H1 (cell line): ENCODE data around the gene ARL11. TPM values are rescaled to one million over a fixed set of nuclear protein-coding genes. Genes with fewer than 3 reads are reported as not detected.

Experiments used
- CTCF ChIA-PET: fragments of 300-600 bp; sonication (Branson Sonifier 250); formaldehyde crosslinking; loops from one replicate; lab custom pipeline; 2021; ENCODE audit not compliant: partially characterized antibody; lab: Charles Lee
- POLR2A ChIA-PET: fragments of 300-600 bp; sonication (Branson Sonifier 250); formaldehyde crosslinking; loops from one replicate; lab custom pipeline; 2021; ENCODE audit warnings: inconsistent platforms; ENCODE audit not compliant: partially characterized antibody; lab: Charles Lee
- DNase-seq, 2 experiments: peaks; one replicate each; pipeline versions ENCODE4 v3.0.0 to v3.0.0-alpha.2; 2010 to 2022; ENCODE audit warnings: low spot score in 2 of 2, low read depth in 1 of 2, mixed read lengths in 1 of 2
- FAIRE-seq: peaks from 2 replicates; lab custom pipeline; 2011; peaks lifted over from hg19 to GRCh38; lab: Jason Lieb, UNC
- H2AFZ ChIP-seq: 2 replicates; pipeline ENCODE4 v1.8.1; 2012; ENCODE audit warnings: low read length, inconsistent platforms
- H2AK5ac ChIP-seq: 2 replicates; pipeline ENCODE4 v1.6.1; 2013; ENCODE audit warnings: low read depth, low read length
- H2BK120ac ChIP-seq: replicated peaks from 2 replicates; pipeline ENCODE3; 2013; ENCODE audit warnings: low read depth, low read length, inconsistent platforms
- H2BK12ac ChIP-seq: 2 replicates; pipeline ENCODE4 v1.6.1; 2013; ENCODE audit warnings: low read depth, low read length
- H2BK15ac ChIP-seq: 2 replicates; pipeline ENCODE4 v1.6.1; 2013; ENCODE audit warnings: low read length
- H2BK20ac ChIP-seq: 2 replicates; pipeline ENCODE4 v1.6.1; 2013; ENCODE audit warnings: low read length
- H2BK5ac ChIP-seq: 2 replicates; pipeline ENCODE4 v1.6.1; 2013; ENCODE audit warnings: low read depth, low read length
- H3K14ac ChIP-seq: 2 replicates; pipeline ENCODE4 v1.6.1; 2013; ENCODE audit warnings: inconsistent platforms; ENCODE audit not compliant: insufficient read length
- H3K18ac ChIP-seq: 2 replicates; pipeline ENCODE4 v1.6.1; 2013; ENCODE audit warnings: low read length; ENCODE audit errors: extremely low read depth
- H3K23ac ChIP-seq: 2 replicates; pipeline ENCODE4 v1.6.1; 2013; ENCODE audit warnings: inconsistent platforms; ENCODE audit not compliant: insufficient read length
- H3K23me2 ChIP-seq: 2 replicates; pipeline ENCODE4 v1.6.1; 2013; ENCODE audit warnings: low read depth, low read length
- H3K27ac ChIP-seq: 2 replicates; pipeline ENCODE4 v1.6.1; 2011; ENCODE audit warnings: low read depth, low read length, inconsistent platforms
- H3K27me3 ChIP-seq, 4 experiments: replicated peaks in 1 of 4; 1 replicate in 1 of 4; 2 replicates in 3 of 4; pipeline versions ENCODE4 v1.6.1 to v1.8.1; 2011 to 2013; ENCODE audit warnings: low read length in 3 of 4, mild to moderate bottlenecking in 3 of 4, inconsistent platforms in 2 of 4, mixed read lengths in 2 of 4, moderate library complexity in 1 of 4; ENCODE audit not compliant: control insufficient read depth in 3 of 4, insufficient read depth in 3 of 4; ENCODE audit errors: extremely low read depth in 1 of 4
- H3K36me3 ChIP-seq, 4 experiments: 2 replicates each; pipeline versions ENCODE4 v1.6.1 to v1.8.1; 2011 to 2013; ENCODE audit warnings: mild to moderate bottlenecking in 4 of 4, low read length in 3 of 4, moderate library complexity in 2 of 4, control low read depth in 1 of 4, inconsistent platforms in 1 of 4; ENCODE audit not compliant: insufficient read depth in 4 of 4, control insufficient read depth in 2 of 4
- H3K4ac ChIP-seq: replicated peaks from 2 replicates; pipeline ENCODE3; 2013; ENCODE audit warnings: low read length, low read depth, mixed read lengths, inconsistent platforms; ENCODE audit not compliant: insufficient read length
- H3K4me1 ChIP-seq, 4 experiments: replicated peaks in 1 of 4; 1 replicate in 1 of 4; 2 replicates in 3 of 4; pipeline versions ENCODE4 v1.6.1 to v1.8.1; 2011 to 2013; ENCODE audit warnings: low read length in 3 of 4, inconsistent platforms in 2 of 4, mixed read lengths in 1 of 4; ENCODE audit not compliant: insufficient read depth in 4 of 4, control insufficient read depth in 3 of 4
- H3K4me2 ChIP-seq, 2 experiments: 2 replicates each; pipeline versions ENCODE4 v1.6.1 to v1.8.1; 2011 to 2013; ENCODE audit warnings: low read depth in 2 of 2, low read length in 2 of 2, control low read depth in 1 of 2, inconsistent platforms in 1 of 2, mild to moderate bottlenecking in 1 of 2; ENCODE audit not compliant: insufficient read depth in 1 of 2
- H3K4me3 ChIP-seq, 4 experiments: fragments of 200-600, 300-600 bp in 1 of 4; sonication (generic), shearing (Covaris generic), sonication (Bioruptor Twin) in 1 of 4; 2 replicates each; pipeline versions ENCODE4 v1.5.1 to v1.8.1; 2011 to 2016; ENCODE audit warnings: low read length in 4 of 4, low read depth in 3 of 4, control low read depth in 2 of 4, inconsistent platforms in 2 of 4, mild to moderate bottlenecking in 2 of 4, mixed read lengths in 1 of 4, moderate library complexity in 1 of 4; ENCODE audit not compliant: insufficient read depth in 2 of 4; ENCODE audit errors: extremely low read depth in 1 of 4
- H3K56ac ChIP-seq: replicated peaks from 2 replicates; pipeline ENCODE3; 2013; ENCODE audit warnings: low read depth, mild to moderate bottlenecking, mixed read lengths, low read length, inconsistent platforms; ENCODE audit not compliant: insufficient read length
- H3K79me1 ChIP-seq: 2 replicates; pipeline ENCODE4 v1.6.1; 2013; ENCODE audit warnings: low read depth, low read length, control low read depth
- H3K79me2 ChIP-seq, 2 experiments: 2 replicates each; pipeline versions ENCODE4 v1.6.1 to v1.8.1; 2012 to 2013; ENCODE audit warnings: low read length in 2 of 2, mild to moderate bottlenecking in 2 of 2, inconsistent platforms in 1 of 2; ENCODE audit not compliant: insufficient read depth in 2 of 2, control insufficient read depth in 1 of 2
- H3K9ac ChIP-seq, 4 experiments: replicated peaks in 1 of 4; 1 replicate in 1 of 4; 2 replicates in 3 of 4; pipeline versions ENCODE4 v1.6.1 to v1.8.1; 2011 to 2013; ENCODE audit warnings: low read depth in 3 of 4, low read length in 3 of 4, control low read depth in 2 of 4, mild to moderate bottlenecking in 2 of 4, moderate library complexity in 2 of 4, inconsistent platforms in 1 of 4; ENCODE audit errors: extremely low read depth in 1 of 4
- H3K9me3 ChIP-seq, 2 experiments: 2 replicates each; pipeline versions ENCODE4 v1.6.1 to v1.8.1; 2012 to 2013; ENCODE audit warnings: mild to moderate bottlenecking in 2 of 2, moderate library complexity in 2 of 2, control low read depth in 1 of 2, inconsistent platforms in 1 of 2, low read depth in 1 of 2, low read length in 1 of 2, mixed read lengths in 1 of 2; ENCODE audit not compliant: insufficient read depth in 2 of 2
- H4K20me1 ChIP-seq, 2 experiments: replicated peaks in 1 of 2; 2 replicates each; pipeline versions ENCODE3 to v1.8.1; 2011 to 2013; ENCODE audit warnings: inconsistent platforms in 2 of 2, low read length in 2 of 2, mild to moderate bottlenecking in 1 of 2; ENCODE audit not compliant: insufficient read depth in 2 of 2, control insufficient read depth in 1 of 2
- H4K5ac ChIP-seq: 2 replicates; pipeline ENCODE4 v1.6.1; 2013; ENCODE audit warnings: low read length, low read depth, mixed read lengths, inconsistent platforms; ENCODE audit not compliant: insufficient read length
- H4K8ac ChIP-seq: 2 replicates; pipeline ENCODE4 v1.8.0; 2013; ENCODE audit warnings: mild to moderate bottlenecking, moderate library complexity, low read length, inconsistent platforms; ENCODE audit not compliant: insufficient read depth; ENCODE audit errors: extremely low read depth
- H4K91ac ChIP-seq: replicated peaks from 2 replicates; pipeline ENCODE3; 2013; ENCODE audit warnings: low read length, mixed read lengths, inconsistent platforms; ENCODE audit not compliant: insufficient read length
- BACH1 ChIP-seq: IDR thresholded peaks from 2 replicates; pipeline ENCODE4 v1.6.1; 2012; ENCODE audit warnings: low read length, improper control_type of control experiment
- CREB1 ChIP-seq: IDR thresholded peaks from 2 replicates; pipeline ENCODE4 v1.6.1; 2012; ENCODE audit warnings: inconsistent platforms
- EGR1 ChIP-seq: IDR thresholded peaks from 2 replicates; pipeline ENCODE4 v1.6.1; 2011; ENCODE audit warnings: low read depth, low read length, borderline replicate concordance
- EP300 ChIP-seq, 2 experiments: IDR thresholded peaks; 1 replicate in 1 of 2; 2 replicates in 1 of 2; pipeline ENCODE4 v1.6.1; 2011 to 2012; ENCODE audit warnings: low read depth in 2 of 2, low read length in 2 of 2, mild to moderate bottlenecking in 2 of 2, borderline replicate concordance in 1 of 2, inconsistent platforms in 1 of 2, moderate library complexity in 1 of 2
- HDAC6 ChIP-seq: IDR thresholded peaks from one replicate; pipeline ENCODE4 v1.7.1; 2012; ENCODE audit warnings: low read depth, mild to moderate bottlenecking, inconsistent platforms, low read length, moderate library complexity
- NRF1 ChIP-seq: IDR thresholded peaks from 2 replicates; pipeline ENCODE4 v1.6.1; 2011; ENCODE audit warnings: mild to moderate bottlenecking, low read depth, low read length, improper control_type of control experiment
- PHF8 ChIP-seq: fragments of 200-600 bp; sonication (generic); conservative IDR thresholded peaks from 2 replicates; pipeline ENCODE4 v1.7.1; 2012; ENCODE audit warnings: low read depth, mild to moderate bottlenecking, inconsistent platforms, low read length, moderate library complexity
- RBBP5 ChIP-seq: IDR thresholded peaks from 2 replicates; pipeline ENCODE4 v1.7.1; 2012; ENCODE audit warnings: low read depth, mild to moderate bottlenecking, inconsistent platforms, low read length, moderate library complexity, borderline replicate concordance
- SIN3A ChIP-seq, 2 experiments: IDR thresholded peaks in 1 of 2; conservative IDR thresholded peaks in 1 of 2; 2 replicates each; pipeline ENCODE4 v1.6.1; 2011 to 2012; ENCODE audit warnings: low read length in 2 of 2, improper control_type of control experiment in 1 of 2, low read depth in 1 of 2, mild to moderate bottlenecking in 1 of 2
- SP1 ChIP-seq: IDR thresholded peaks from 2 replicates; pipeline ENCODE4 v1.6.1; 2011; ENCODE audit warnings: low read depth, low read length
- TAF1 ChIP-seq: IDR thresholded peaks from 2 replicates; pipeline ENCODE4 v1.6.1; 2011; ENCODE audit warnings: mild to moderate bottlenecking, low read depth, low read length
- ZNF274 ChIP-seq: IDR thresholded peaks from 2 replicates; pipeline ENCODE4 v1.7.0; 2012; ENCODE audit warnings: low read length, borderline replicate concordance; ENCODE audit errors: extremely low read depth
- WGBS, 2 experiments: shearing (Covaris generic) in 1 of 2; methylation state at CpG; one replicate each; pipeline versions ENCODE4 v1.1.6 to v1.1.7; 2013 to 2015; ENCODE audit warnings: low lambda C conversion rate in 2 of 2, mixed read lengths in 2 of 2, inconsistent platforms in 1 of 2, low coverage in 1 of 2, missing lambda C conversion rate in 1 of 2; ENCODE audit not compliant: insufficient replicate concordance in 2 of 2, insufficient coverage in 1 of 2, insufficient read length in 1 of 2; ENCODE audit errors: extremely low coverage in 1 of 2, missing lambda C conversion rate in 1 of 2; 5-methylcytosine and 5-hydroxymethylcytosine counted together
- polyA plus RNA-seq, 7 experiments: library from polyadenylated mRNA; depleted of rRNA in 3 of 7; stranded (reverse) in 5 of 7; unstranded in 2 of 7; fragments of >200 nt in 5 of 7; fragments of 200-250 nt in 2 of 7; gene quantifications; 1 replicate in 5 of 7; 2 replicates in 1 of 7; 4 replicates in 1 of 7; pipeline versions ENCODE4 v1.2.1 to v1.2.3, GENCODE V29; 2011 to 2013; ENCODE audit warnings: missing spikeins in 2 of 7, mixed read lengths in 2 of 7
- total RNA-seq: library from RNA; stranded (reverse); fragmentation: NEBNext Ultra II Directional; extraction: Animal tissue kit (Norgen Biotek cat#: 25700); gene quantifications from 2 replicates; pipeline ENCODE4 v1.2.1, GENCODE V29; 2021
- TF ChIP-seq, protein P1 (sequence below): IDR thresholded peaks from 2 replicates; pipeline ENCODE4 v1.6.1; 2012; ENCODE audit warnings: low read length, inconsistent platforms

The ARL11 gene
- total and polyA plus RNA-seq, 2 of the 8 experiments (the other 6 are each of a cell fraction or from before 2014, with no cell fraction given), result 0.45 to 0.52 TPM

- CTCF ChIA-PET, result interaction anchor here (0.6 to 1.8 kb wide), 4 partner anchors 44 to 305 kb away, joined by 3 to 4 read pairs (median 3); no protein-coding TSS in a partner anchor
- peak overlapping the region; percentile 52 for H2AFZ ChIP-seq
- FAIRE-seq, result no peak
- TF ChIP-seq NRF1 (no peak), CREB1 (no peak), ZNF274 (no peak), EP300 (IDR thresholded peaks at IDR 0.05; ENCODE audit: borderline replicate concordance in 1 of 2, low read depth in 2 of 2, low read length in 2 of 2) (no peak), RBBP5 (no peak), SP1 (no peak), EGR1 (no peak), PHF8 (no peak), TAF1 (no peak), HDAC6 (no peak), BACH1 (no peak), SIN3A (conservative IDR thresholded peaks at IDR 0.05 in 1 of 2, IDR thresholded peaks at IDR 0.05 in 1 of 2; ENCODE audit: low read depth in 1 of 2, low read length in 2 of 2) (no peak)
- TF ChIP-seq, protein P1, sequence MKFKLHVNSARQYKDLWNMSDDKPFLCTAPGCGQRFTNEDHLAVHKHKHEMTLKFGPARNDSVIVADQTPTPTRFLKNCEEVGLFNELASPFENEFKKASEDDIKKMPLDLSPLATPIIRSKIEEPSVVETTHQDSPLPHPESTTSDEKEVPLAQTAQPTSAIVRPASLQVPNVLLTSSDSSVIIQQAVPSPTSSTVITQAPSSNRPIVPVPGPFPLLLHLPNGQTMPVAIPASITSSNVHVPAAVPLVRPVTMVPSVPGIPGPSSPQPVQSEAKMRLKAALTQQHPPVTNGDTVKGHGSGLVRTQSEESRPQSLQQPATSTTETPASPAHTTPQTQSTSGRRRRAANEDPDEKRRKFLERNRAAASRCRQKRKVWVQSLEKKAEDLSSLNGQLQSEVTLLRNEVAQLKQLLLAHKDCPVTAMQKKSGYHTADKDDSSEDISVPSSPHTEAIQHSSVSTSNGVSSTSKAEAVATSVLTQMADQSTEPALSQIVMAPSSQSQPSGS, result no peak
These were observed 23.7 kb upstream of the ARL11 start for GRCh38 chr13:49604570-49604969.

More at GRCh38 chr13:49604570-49604969, 23.7 kb upstream of the ARL11 start:
- 89% methylated on average over 5 of the region's 5 CpGs; no CpG with 5 or more reads in 1 of the 2 experiments for WGBS, 2 experiments
- Histone ChIP-seq H3K4me1 (no peaks in the 10 kb centered on the region), H3K79me1 (no peaks in the 10 kb centered on the region), H4K91ac (no peak overlapping the region), H3K4me3 (no peak overlapping the region), H3K27ac (no peak overlapping the region), H2BK20ac (no peak overlapping the region), H4K8ac (no peak overlapping the region), H3K4me2 (no peak overlapping the region), H2AK5ac (no peak overlapping the region), H2BK120ac (no peak overlapping the region), H3K18ac (no peak overlapping the region), H3K4ac (no peak overlapping the region), H3K27me3 (no peaks in the 10 kb centered on the region), H3K9me3 (no peaks in the 10 kb centered on the region), H3K9ac (no peak overlapping the region), H4K5ac (no peak overlapping the region), H3K36me3 (no peaks in the 10 kb centered on the region; a peak in 1 of 8 replicates), H2BK15ac (no peak overlapping the region), H3K23me2 (no peaks in the 10 kb centered on the region), H3K23ac (no peak overlapping the region), H3K14ac (no peak overlapping the region), H3K56ac (no peak overlapping the region), H2BK12ac (no peak overlapping the region), H3K79me2 (no peaks in the 10 kb centered on the region), H2BK5ac (no peak overlapping the region), H4K20me1 (no peaks in the 10 kb centered on the region)
- POLR2A ChIA-PET, result no interaction called here
- no peak for DNase-seq
